ENCODE data around the gene HLCS. TPM values are rescaled to one million over a fixed set of nuclear protein-coding genes. Genes with fewer than 3 reads are reported as not detected.
A peak's percentile ranks its signal among the peaks of the same experiment; 100 is the strongest.
"Not testable (repeated sequence)": the region's sequence is repeated elsewhere in the genome, so short reads cannot be mapped to it uniquely, and the experiment has no call there.

Gene HLCS
- total RNA-seq, 6 experiments from 2014 or later = 20.3 to 24.5 (median 22.2) TPM

DNA sequence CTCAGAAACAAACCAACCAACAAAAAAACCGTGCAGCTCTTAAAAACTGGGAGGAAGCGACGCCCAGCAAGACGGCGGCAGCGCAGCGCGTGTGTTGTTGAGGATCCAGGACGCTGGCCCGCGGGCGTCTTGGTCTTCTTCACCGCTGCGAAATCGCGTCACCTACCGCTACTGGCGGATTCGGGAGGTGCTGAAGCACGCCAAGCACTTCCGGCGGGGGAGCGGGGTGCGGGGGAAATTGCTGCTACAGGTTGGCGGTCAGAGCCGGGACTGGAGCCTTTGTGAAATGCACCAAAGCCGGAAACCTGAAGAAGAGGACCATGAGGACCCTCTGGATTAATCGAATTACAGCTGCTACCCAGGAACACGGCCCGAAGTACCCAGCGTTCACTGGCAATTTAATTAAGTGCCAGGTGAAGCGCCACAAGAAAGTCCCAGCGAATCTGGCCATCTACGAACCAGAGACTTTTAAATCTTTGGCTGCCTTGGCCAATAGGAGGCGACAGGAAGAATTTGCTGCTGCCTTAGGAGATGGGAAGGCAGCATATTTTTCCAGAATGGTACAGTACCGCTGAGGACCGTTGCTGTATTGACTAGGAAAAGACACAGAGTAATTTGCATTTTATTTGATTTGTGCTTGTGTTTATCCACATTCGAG, 28.2 kb upstream of the HLCS start:
- Mint-ChIP-seq H3K4me1 (ENCODE audit: low read depth) (peaks cover 8% of the 10 kb centered on the region; the same call in 1 of the 2 replicates), H3K27me3 (ENCODE audit: insufficient read depth) (peaks cover 20% of the 10 kb centered on the region), H3K4me3 (no peak overlapping the region), H3K36me3 (ENCODE audit: low read depth) (no peaks in the 10 kb centered on the region), H3K9me3 (no peaks in the 10 kb centered on the region), H3K27ac (no peak overlapping the region)
- TF ChIP-seq, protein P1, sequence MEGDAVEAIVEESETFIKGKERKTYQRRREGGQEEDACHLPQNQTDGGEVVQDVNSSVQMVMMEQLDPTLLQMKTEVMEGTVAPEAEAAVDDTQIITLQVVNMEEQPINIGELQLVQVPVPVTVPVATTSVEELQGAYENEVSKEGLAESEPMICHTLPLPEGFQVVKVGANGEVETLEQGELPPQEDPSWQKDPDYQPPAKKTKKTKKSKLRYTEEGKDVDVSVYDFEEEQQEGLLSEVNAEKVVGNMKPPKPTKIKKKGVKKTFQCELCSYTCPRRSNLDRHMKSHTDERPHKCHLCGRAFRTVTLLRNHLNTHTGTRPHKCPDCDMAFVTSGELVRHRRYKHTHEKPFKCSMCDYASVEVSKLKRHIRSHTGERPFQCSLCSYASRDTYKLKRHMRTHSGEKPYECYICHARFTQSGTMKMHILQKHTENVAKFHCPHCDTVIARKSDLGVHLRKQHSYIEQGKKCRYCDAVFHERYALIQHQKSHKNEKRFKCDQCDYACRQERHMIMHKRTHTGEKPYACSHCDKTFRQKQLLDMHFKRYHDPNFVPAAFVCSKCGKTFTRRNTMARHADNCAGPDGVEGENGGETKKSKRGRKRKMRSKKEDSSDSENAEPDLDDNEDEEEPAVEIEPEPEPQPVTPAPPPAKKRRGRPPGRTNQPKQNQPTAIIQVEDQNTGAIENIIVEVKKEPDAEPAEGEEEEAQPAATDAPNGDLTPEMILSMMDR (IDR thresholded peaks at IDR 0.05) = 0 out of 2 replicates have a peak, but pooled peaks have one; percentile 17
- DNase-seq = no peak

- Mint-ChIP-seq H3K9me3 (no peaks in the 10 kb centered on the region), H3K27me3 (ENCODE audit: insufficient read depth) (peaks cover 11% of the 10 kb centered on the region), H3K36me3 (ENCODE audit: low read depth) (no peaks in the 10 kb centered on the region), H3K4me3 (no peak overlapping the region), H3K27ac (no peak overlapping the region), H3K4me1 (ENCODE audit: low read depth) (peaks cover 20% of the 10 kb centered on the region)
- TF ChIP-seq, protein P1 (IDR thresholded peaks at IDR 0.05) = no peak
- DNase-seq = no peak
Measured at GRCh38 chr21:36992671-36993070, 26.2 kb upstream of the HLCS start.

DNA sequence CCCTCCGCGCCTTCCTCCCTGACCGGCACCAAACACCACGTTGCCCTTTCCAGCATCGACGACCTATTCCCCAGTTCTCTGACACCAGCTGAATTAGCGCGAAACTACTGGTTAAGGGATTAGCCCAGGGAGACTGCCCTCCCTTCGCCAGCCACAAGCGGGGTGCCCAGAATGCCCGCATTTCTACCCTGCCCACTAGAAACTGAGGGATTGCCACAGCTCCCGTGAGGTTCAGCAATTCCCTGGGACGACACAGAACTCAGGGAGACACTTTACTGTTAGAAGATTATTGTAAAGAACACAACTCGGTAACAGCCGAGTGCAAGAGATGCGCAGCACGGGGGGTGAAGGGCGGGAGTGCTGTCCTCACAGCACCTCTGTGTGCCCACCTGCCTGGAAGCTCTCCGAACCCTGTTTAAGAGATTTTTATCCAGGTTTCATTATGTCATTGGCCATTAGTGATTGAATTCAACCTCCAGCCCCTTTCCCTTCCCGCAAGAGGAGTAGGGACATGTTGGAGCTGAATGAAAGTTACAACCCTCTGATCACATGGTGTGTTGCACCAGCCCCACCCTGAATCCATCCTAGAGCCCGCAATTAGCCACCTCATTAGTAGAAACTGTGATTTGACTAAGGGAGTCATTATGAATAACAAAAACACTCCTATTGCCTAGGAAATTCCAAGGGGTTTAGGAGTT, 24.2 kb upstream of the HLCS start:
- peak overlapping the region; percentile 69 for H3K27ac Mint-ChIP-seq
- no peaks in the 10 kb centered on the region for H3K36me3 Mint-ChIP-seq (ENCODE audit: low read depth)
- no peaks in the 10 kb centered on the region for H3K9me3 Mint-ChIP-seq
- peak overlapping the region; percentile 83 for H3K4me3 Mint-ChIP-seq
- H3K4me1 Mint-ChIP-seq (ENCODE audit: low read depth) = peaks cover 29% of the 10 kb centered on the region
- DNase-seq = no peak
- TF ChIP-seq, protein P1 (IDR thresholded peaks at IDR 0.05) = no peak
- H3K27me3 Mint-ChIP-seq (ENCODE audit: insufficient read depth) = peaks cover 3% of the 10 kb centered on the region; the same call in 1 of the 2 replicates

- peak; percentile 83 for DNase-seq
- Mint-ChIP-seq H3K4me1 (ENCODE audit: low read depth) (peaks cover 29% of the 10 kb centered on the region), H3K36me3 (ENCODE audit: low read depth) (no peaks in the 10 kb centered on the region), H3K27me3 (ENCODE audit: insufficient read depth) (peaks cover 3% of the 10 kb centered on the region; the same call in 1 of the 2 replicates), H3K27ac (peak overlapping the region; percentile 85), H3K4me3 (peak overlapping the region; percentile 83), H3K9me3 (no peaks in the 10 kb centered on the region)
- TF ChIP-seq, protein P1 (IDR thresholded peaks at IDR 0.05) = peak; percentile 96
Measured at GRCh38 chr21:36989699-36990507, 23.4 kb upstream of the HLCS start.

GRCh38 chr21:36989199-36989698, 22.8 kb upstream of the HLCS start:
- Mint-ChIP-seq H3K4me3 (peak overlapping the region; percentile 83), H3K4me1 (ENCODE audit: low read depth) (peaks cover 29% of the 10 kb centered on the region), H3K27ac (peak overlapping the region; percentile 85)
- not testable (repeated sequence) for DNase-seq; H3K27me3 Mint-ChIP-seq (ENCODE audit: insufficient read depth); H3K36me3 Mint-ChIP-seq (ENCODE audit: low read depth); H3K9me3 Mint-ChIP-seq

All from HFFc6 (cell line).